ENCODE measurements around the gene ARID3A.

Gene ARID3A

GRCh38 chr19:995051-995827, 69.4 kb downstream of the ARID3A start:
- DNase-seq (ENCODE audit: extremely low spot score, insufficient read length, low read depth) (no peak), FAIRE-seq (no peak)

GRCh38 chr19:996051-996838, 70.4 kb downstream of the ARID3A start:
- DNase-seq (ENCODE audit: extremely low spot score, insufficient read length, low read depth), result peak; percentile 43
- peak; percentile 59 for FAIRE-seq

GRCh38 chr19:998064-998463, 72.2 kb downstream of the ARID3A start:
- no peak for FAIRE-seq
- DNase-seq (ENCODE audit: extremely low spot score, insufficient read length, low read depth), result no peak

GRCh38 chr19:999379-999719, 73.5 kb downstream of the ARID3A start:
- no peak for FAIRE-seq
- no peak for DNase-seq (ENCODE audit: extremely low spot score, insufficient read length, low read depth)

GRCh38 chr19:1000095-1000494, 74.3 kb downstream of the ARID3A start, which contains the start of gene GRIN3B:
Gene GRIN3B (plus strand): TSS chr19:1000419. CDS start chr19:1000438, 19 bp downstream.
- DNase-seq (ENCODE audit: extremely low spot score, insufficient read length, low read depth) (no peak), FAIRE-seq (no peak)

GRCh38 chr19:1000591-1001537, 75.0 kb downstream of the ARID3A start:
- no peak for FAIRE-seq
- no peak for DNase-seq (ENCODE audit: extremely low spot score, insufficient read length, low read depth)

GRCh38 chr19:1001538-1002166, 75.8 kb downstream of the ARID3A start:
- peak; percentile 36 for FAIRE-seq
- peak; percentile 56 for DNase-seq (ENCODE audit: extremely low spot score, insufficient read length, low read depth)

GRCh38 chr19:1002600-1002999, 76.8 kb downstream of the ARID3A start:
- FAIRE-seq (no peak), DNase-seq (ENCODE audit: extremely low spot score, insufficient read length, low read depth) (no peak)

- no peak for FAIRE-seq
- DNase-seq (ENCODE audit: extremely low spot score, insufficient read length, low read depth), result no peak
Observed at GRCh38 chr19:1003283-1003682, 77.4 kb downstream of the ARID3A start.

- FAIRE-seq, result no peak
- DNase-seq (ENCODE audit: extremely low spot score, insufficient read length, low read depth), result no peak
Observed at GRCh38 chr19:1004204-1004802, 78.5 kb downstream of the ARID3A start.

- no peak for DNase-seq (ENCODE audit: extremely low spot score, insufficient read length, low read depth)
- FAIRE-seq, result no peak
Observed at GRCh38 chr19:1004803-1005664, 79.2 kb downstream of the ARID3A start.

- DNase-seq (ENCODE audit: extremely low spot score, insufficient read length, low read depth), result no peak
Observed at GRCh38 chr19:1006711-1007398, 81.0 kb downstream of the ARID3A start.

GRCh38 chr19:1007399-1008251, 81.8 kb downstream of the ARID3A start:
- FAIRE-seq, result no peak
- no peak for DNase-seq (ENCODE audit: extremely low spot score, insufficient read length, low read depth)

More at GRCh38 chr19:1006711-1007398, 81.0 kb downstream of the ARID3A start:
- FAIRE-seq, result no peak

GRCh38 chr19:1008268-1009040, 82.6 kb downstream of the ARID3A start:
- DNase-seq (ENCODE audit: extremely low spot score, insufficient read length, low read depth) (no peak), FAIRE-seq (no peak)

- FAIRE-seq (no peak), DNase-seq (ENCODE audit: extremely low spot score, insufficient read length, low read depth) (no peak)
Observed at GRCh38 chr19:1009041-1009980, 83.5 kb downstream of the ARID3A start.
